Posterior cingulate gyrus (tissue), 11 donors: Measurements from ENCODE around the gene DIP2C.

Source experiments
- DNase-seq, 10 donors: peaks; one replicate each; pipeline versions ENCODE4 v3.0.0 to v3.0.0-alpha.2; 2020 to 2021; ENCODE audit warnings: mixed read lengths in 3 of 10
- intact Hi-C: fragments of 100-400 bp; cut with DNase I; formaldehyde crosslinking; loops from one replicate; pipeline ENCODE4 v1.15.1; 2023

Gene DIP2C

GRCh38 chr10:621981-622740 is 67.3 kb downstream of the DIP2C start:
- peak in 4 of 10 donors; percentile 38 to 91 (median 61) for DNase-seq
- intact Hi-C loops, result no loop called here

- intact Hi-C loops, result no loop called here
- peak in 2 of 10 donors; percentile 37 to 71 for DNase-seq
Observed at GRCh38 chr10:621513-621912, 68.0 kb downstream of the DIP2C start.

GRCh38 chr10:620971-621370 is 68.5 kb downstream of the DIP2C start:
- peak in 2 of 10 donors; percentile 10 to 74 for DNase-seq
- intact Hi-C loops, result no loop called here

- DNase-seq, result peak in 2 of 10 donors; percentile 15 to 25
- intact Hi-C loops, result no loop called here
Observed at GRCh38 chr10:620417-620816, 69.1 kb downstream of the DIP2C start.

GRCh38 chr10:619710-620109 is 69.8 kb downstream of the DIP2C start:
- intact Hi-C loops, result no loop called here
- peak in 2 of 10 donors; percentile 72 to 88 for DNase-seq

- intact Hi-C loops, result no loop called here
- peak in 2 of 10 donors; percentile 77 for DNase-seq
Observed at GRCh38 chr10:618229-618989, 71.1 kb downstream of the DIP2C start.

- DNase-seq, result peak in 2 of 10 donors; percentile 15 to 80
- intact Hi-C loops, result no loop called here
Observed at GRCh38 chr10:617471-617870, 72.0 kb downstream of the DIP2C start.

GRCh38 chr10:615583-616152 is 73.8 kb downstream of the DIP2C start:
- peak in 2 of 10 donors; percentile 68 to 82 for DNase-seq
- intact Hi-C loops, result no loop called here

GRCh38 chr10:614790-615582 is 74.5 kb downstream of the DIP2C start:
- intact Hi-C loops, result loop anchor here (5.0 kb wide), 1 partner anchor 103 kb away; no protein-coding TSS in a partner anchor
- peak; percentile 78 to 98 (median 88) for DNase-seq

- intact Hi-C loops, result loop anchor here (5.0 kb wide), 1 partner anchor 102 kb away; no protein-coding TSS in a partner anchor
- DNase-seq, result peak in 5 of 10 donors; percentile 47 to 95 (median 67)
Observed at GRCh38 chr10:614139-614711, 75.2 kb downstream of the DIP2C start.

GRCh38 chr10:613271-614138 is 76.0 kb downstream of the DIP2C start:
- DNase-seq, result peak in 2 of 10 donors; percentile 77 to 78
- intact Hi-C loops, result loop anchor here (5.0 kb wide), 1 partner anchor 101 kb away; no protein-coding TSS in a partner anchor

- peak in 2 of 10 donors; percentile 3 to 54 for DNase-seq
- intact Hi-C loops, result loop anchor here (5.0 kb wide), 1 partner anchor 100 kb away; no protein-coding TSS in a partner anchor
Observed at GRCh38 chr10:612696-613095, 76.8 kb downstream of the DIP2C start.

GRCh38 chr10:610642-611305 is 78.7 kb downstream of the DIP2C start:
- intact Hi-C loops, result loop anchor here (5.0 kb wide), 1 partner anchor 98 kb away; no protein-coding TSS in a partner anchor
- DNase-seq, result peak in 2 of 10 donors; percentile 11 to 67

GRCh38 chr10:609868-610545 is 79.5 kb downstream of the DIP2C start:
- intact Hi-C loops, result loop anchor here (5.0 kb wide), 1 partner anchor 98 kb away; no protein-coding TSS in a partner anchor
- peak in 2 of 10 donors; percentile 29 to 56 for DNase-seq

GRCh38 chr10:609262-609658 is 80.2 kb downstream of the DIP2C start:
- intact Hi-C loops, result no loop called here
- DNase-seq, result no peak

- no peak for DNase-seq
- intact Hi-C loops, result no loop called here
Observed at GRCh38 chr10:608331-609261, 80.9 kb downstream of the DIP2C start.
